GM21390 (cell line): ENCODE results near the gene PTPRC.

Source experiments
- ATAC-seq: cut with Tn5 transposase; IDR thresholded peaks from one replicate; pipeline ENCODE4 v1.9.1; 2021; ENCODE audit not compliant: unreplicated experiment

Gene PTPRC

GRCh38 chr1:198700016-198700392, 61.2 kb downstream of the PTPRC start:
- no peak for ATAC-seq

DNA sequence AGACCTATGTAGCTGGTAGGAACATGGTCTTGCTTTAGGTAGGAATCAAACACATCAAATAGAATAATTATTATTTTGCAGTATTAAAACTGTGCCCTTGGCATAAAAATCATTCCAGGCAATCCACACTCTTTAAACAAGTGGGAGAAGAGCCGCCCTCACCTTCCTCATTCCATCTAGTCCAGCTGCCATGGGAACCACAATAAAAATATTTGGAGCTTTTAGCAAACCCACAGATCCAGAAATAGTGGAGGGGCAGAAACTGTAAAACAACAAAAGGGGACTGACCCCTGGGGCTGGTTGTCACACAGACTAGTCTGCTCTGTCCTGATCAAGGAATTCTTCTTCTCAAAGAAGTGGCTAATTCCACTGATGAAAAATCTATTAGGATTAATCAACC, 61.6 kb downstream of the PTPRC start:
- ATAC-seq, result no peak

DNA sequence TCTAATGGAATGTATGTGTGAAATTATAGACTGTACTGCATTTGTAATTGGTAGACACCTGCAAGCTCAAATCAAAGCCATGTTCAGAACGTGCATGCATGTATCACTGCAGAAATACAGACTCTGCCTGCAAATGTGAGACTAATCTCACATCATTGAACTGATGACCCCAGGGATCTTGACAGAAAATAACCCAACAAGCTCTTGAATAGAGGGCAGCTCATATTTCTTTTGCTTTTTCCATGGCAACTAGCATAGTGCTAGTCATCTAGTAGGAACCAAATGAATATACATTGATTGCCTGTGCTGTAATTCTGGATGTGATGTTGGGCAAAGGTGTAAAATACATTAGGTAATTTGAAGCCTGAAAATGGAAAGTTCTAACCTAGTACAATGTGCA, 62.4 kb downstream of the PTPRC start:
- no peak for ATAC-seq

GRCh38 chr1:198701766-198702539, 63.1 kb downstream of the PTPRC start:
- ATAC-seq, result no peak

- no peak for ATAC-seq
These were observed 70.1 kb downstream of the PTPRC start for GRCh38 chr1:198708761-198709525.

DNA sequence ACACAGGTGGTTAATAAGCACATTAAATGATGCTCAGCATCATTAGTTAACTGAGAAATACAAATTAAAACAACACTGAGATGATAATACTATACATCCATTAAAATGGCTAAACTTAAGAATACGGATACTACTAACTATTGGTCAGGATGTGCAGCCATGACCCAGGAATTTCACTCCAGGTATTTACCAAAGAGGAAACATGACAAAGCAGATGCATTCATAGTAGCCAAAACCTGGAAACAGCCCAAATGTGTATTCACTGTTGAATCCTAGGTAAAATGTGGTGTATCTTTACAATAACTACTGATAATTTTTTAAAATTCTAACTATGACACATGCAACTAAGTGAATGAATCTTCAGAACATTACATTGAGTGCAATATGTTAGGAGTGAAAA, 73.0 kb downstream of the PTPRC start:
- no peak for ATAC-seq

GRCh38 chr1:198713081-198713480, 74.2 kb downstream of the PTPRC start:
- no peak for ATAC-seq

GRCh38 chr1:198714271-198714670, 75.4 kb downstream of the PTPRC start:
- no peak for ATAC-seq

- no peak for ATAC-seq
These were observed 77.2 kb downstream of the PTPRC start for GRCh38 chr1:198716051-198716450.

GRCh38 chr1:198717510-198717909, 78.7 kb downstream of the PTPRC start:
- ATAC-seq, result no peak

GRCh38 chr1:198723127-198723526, 84.3 kb downstream of the PTPRC start:
- no peak for ATAC-seq

- ATAC-seq, result no peak
These were observed 86.2 kb downstream of the PTPRC start for GRCh38 chr1:198725090-198725489.

DNA sequence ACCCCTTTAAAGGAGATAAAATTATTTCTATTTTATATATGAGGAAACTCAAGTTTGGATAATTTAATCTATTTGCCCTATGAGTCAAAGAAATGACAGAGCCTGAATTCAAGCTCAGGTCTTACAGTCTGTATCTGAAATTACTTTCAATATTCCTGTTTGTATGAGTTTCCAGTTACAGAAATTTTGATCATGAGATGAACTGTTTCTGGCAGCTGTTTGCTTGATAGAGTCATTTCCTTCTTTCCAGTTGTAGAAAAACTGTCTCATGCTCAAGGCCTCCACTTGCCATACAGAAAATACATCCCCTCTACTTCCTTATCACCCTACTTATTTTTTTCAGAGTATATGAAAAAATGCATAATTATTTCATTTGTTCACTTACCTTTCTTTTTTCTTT, 87.6 kb downstream of the PTPRC start:
- no peak for ATAC-seq

- no peak for ATAC-seq
These were observed 90.5 kb downstream of the PTPRC start for GRCh38 chr1:198729195-198729863.

GRCh38 chr1:198730952-198731351, 92.1 kb downstream of the PTPRC start:
- ATAC-seq, result no peak

DNA sequence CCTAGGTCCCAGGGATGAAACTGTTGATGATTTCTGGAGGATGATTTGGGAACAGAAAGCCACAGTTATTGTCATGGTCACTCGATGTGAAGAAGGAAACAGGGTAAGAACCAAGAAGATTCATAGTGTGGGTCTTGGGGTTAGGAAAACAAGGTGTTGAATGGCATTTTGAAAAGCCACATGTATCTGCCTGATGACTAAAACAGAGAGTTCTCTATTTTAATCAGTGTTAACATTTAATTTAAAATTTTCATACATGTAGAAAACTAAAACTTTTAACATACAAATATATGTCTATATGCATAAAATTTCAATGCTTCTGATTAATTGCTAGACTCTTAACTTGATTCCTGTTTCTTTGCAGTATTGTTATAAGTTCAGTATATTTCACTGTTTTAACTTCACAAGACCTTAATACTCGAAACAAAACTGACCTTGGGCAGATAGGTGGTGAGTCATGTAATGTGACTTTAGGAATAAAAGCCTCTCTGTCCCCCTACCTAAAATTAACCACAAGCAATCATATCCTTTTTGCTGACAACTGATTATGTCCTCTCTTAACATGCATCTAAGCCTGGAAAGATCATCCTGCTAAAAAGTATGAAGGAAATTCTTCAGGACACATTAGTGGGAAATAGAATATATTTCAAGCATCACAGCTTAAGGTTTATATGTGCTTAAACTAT, 95.6 kb downstream of the PTPRC start:
- ATAC-seq, result peak; percentile 91

- no peak for ATAC-seq
These were observed 102.9 kb downstream of the PTPRC start for GRCh38 chr1:198741744-198742143.

DNA sequence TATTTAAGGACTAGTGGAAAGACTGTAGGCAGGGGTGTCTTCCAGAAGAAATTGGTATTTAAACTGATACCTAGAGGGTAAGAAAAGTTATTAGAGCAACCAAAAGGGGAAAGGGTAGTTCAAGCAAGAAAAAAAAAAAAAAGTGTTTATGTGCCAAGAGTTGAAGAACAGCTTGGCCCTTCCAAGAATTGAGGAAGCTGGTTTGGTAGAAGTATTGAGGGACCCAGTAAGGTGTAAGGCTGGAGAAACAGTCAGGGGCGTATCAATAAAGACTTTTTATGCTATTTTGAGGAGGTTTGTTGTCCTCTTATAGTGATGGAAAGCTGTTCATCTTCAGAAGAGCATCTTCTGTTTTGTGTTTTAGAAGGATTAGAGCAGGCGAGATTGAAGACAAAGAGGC, 108.3 kb downstream of the PTPRC start:
- no peak for ATAC-seq

DNA sequence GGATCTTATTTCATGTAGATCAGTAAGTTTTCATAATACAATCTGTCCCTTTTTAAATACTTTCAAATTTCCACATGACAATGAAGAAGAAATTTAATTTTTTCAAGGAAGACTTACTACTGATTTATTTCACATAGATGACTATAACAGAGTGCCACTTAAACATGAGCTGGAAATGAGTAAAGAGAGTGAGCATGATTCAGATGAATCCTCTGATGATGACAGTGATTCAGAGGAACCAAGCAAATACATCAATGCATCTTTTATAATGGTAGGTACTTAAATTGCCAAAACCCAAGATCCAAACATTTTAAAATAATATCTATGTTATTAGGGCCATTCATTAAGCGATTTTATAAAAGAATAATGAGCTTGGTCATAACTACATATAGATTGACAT, 110.4 kb downstream of the PTPRC start:
- ATAC-seq, result no peak

- no peak for ATAC-seq
These were observed 111.2 kb downstream of the PTPRC start for GRCh38 chr1:198750081-198750480.

GRCh38 chr1:198751741-198752140, 112.9 kb downstream of the PTPRC start:
- no peak for ATAC-seq
